Measurements from ENCODE around the gene SPEM3.

SPEM3 gene

GRCh38 chr17:7409716-7410115, 18.9 kb upstream of the SPEM3 start:
- no peaks in the 10 kb centered on the region for H3K27me3 ChIP-seq (replicated peaks; ENCODE audit: control insufficient read depth, insufficient read depth, low read length, poor library complexity, severe bottlenecking)

GRCh38 chr17:7410634-7411426, 17.8 kb upstream of the SPEM3 start:
- no peak overlapping the region for H3K4me3 ChIP-seq (ENCODE audit: insufficient read depth, low read depth, low read length, poor library complexity, severe bottlenecking)
- H3K4me1 ChIP-seq (ENCODE audit: control insufficient read depth, insufficient read depth, low read length, poor library complexity, severe bottlenecking), result no peaks in the 10 kb centered on the region
- no peaks in the 10 kb centered on the region for H3K27me3 ChIP-seq (replicated peaks; ENCODE audit: control insufficient read depth, insufficient read depth, low read length, poor library complexity, severe bottlenecking)
- no peak overlapping the region for H3K27ac ChIP-seq (ENCODE audit: insufficient read depth, low read length, poor library complexity, severe bottlenecking)
- DNase-seq, result no peak
- H3K9me3 ChIP-seq (ENCODE audit: control insufficient read depth, low read length), result no peaks in the 10 kb centered on the region
- no peaks in the 10 kb centered on the region for H3K36me3 ChIP-seq (ENCODE audit: control insufficient read depth, insufficient read depth, low read length)

More at GRCh38 chr17:7409716-7410115, 18.9 kb upstream of the SPEM3 start:
- Histone ChIP-seq H3K9me3 (ENCODE audit: control insufficient read depth, low read length) (no peaks in the 10 kb centered on the region), H3K4me3 (ENCODE audit: insufficient read depth, low read depth, low read length, poor library complexity, severe bottlenecking) (no peak overlapping the region), H3K36me3 (ENCODE audit: control insufficient read depth, insufficient read depth, low read length) (no peaks in the 10 kb centered on the region), H3K27ac (ENCODE audit: insufficient read depth, low read length, poor library complexity, severe bottlenecking) (no peak overlapping the region), H3K4me1 (ENCODE audit: control insufficient read depth, insufficient read depth, low read length, poor library complexity, severe bottlenecking) (peaks cover 11% of the 10 kb centered on the region)
- no peak for DNase-seq

GRCh38 chr17:7411427-7411750, 17.3 kb upstream of the SPEM3 start:
- DNase-seq, result no peak

GRCh38 chr17:7413346-7413985, 15.2 kb upstream of the SPEM3 start:
- no peaks in the 10 kb centered on the region for H3K36me3 ChIP-seq (ENCODE audit: control insufficient read depth, insufficient read depth, low read length)
- no peaks in the 10 kb centered on the region for H3K9me3 ChIP-seq (ENCODE audit: control insufficient read depth, low read length)
- H3K4me1 ChIP-seq (ENCODE audit: control insufficient read depth, insufficient read depth, low read length, poor library complexity, severe bottlenecking), result no peaks in the 10 kb centered on the region
- H3K27me3 ChIP-seq (replicated peaks; ENCODE audit: control insufficient read depth, insufficient read depth, low read length, poor library complexity, severe bottlenecking), result no peaks in the 10 kb centered on the region
- no peak for DNase-seq
- H3K4me3 ChIP-seq (ENCODE audit: insufficient read depth, low read depth, low read length, poor library complexity, severe bottlenecking), result no peak overlapping the region
- no peak overlapping the region for H3K27ac ChIP-seq (ENCODE audit: insufficient read depth, low read length, poor library complexity, severe bottlenecking)

More at GRCh38 chr17:7411427-7411750, 17.3 kb upstream of the SPEM3 start:
- no peaks in the 10 kb centered on the region for H3K4me1 ChIP-seq (ENCODE audit: control insufficient read depth, insufficient read depth, low read length, poor library complexity, severe bottlenecking)
- no peak overlapping the region for H3K4me3 ChIP-seq (ENCODE audit: insufficient read depth, low read depth, low read length, poor library complexity, severe bottlenecking)
- no peaks in the 10 kb centered on the region for H3K9me3 ChIP-seq (ENCODE audit: control insufficient read depth, low read length)
- H3K27me3 ChIP-seq (replicated peaks; ENCODE audit: control insufficient read depth, insufficient read depth, low read length, poor library complexity, severe bottlenecking), result no peaks in the 10 kb centered on the region
- no peaks in the 10 kb centered on the region for H3K36me3 ChIP-seq (ENCODE audit: control insufficient read depth, insufficient read depth, low read length)
- no peak overlapping the region for H3K27ac ChIP-seq (ENCODE audit: insufficient read depth, low read length, poor library complexity, severe bottlenecking)

DNA sequence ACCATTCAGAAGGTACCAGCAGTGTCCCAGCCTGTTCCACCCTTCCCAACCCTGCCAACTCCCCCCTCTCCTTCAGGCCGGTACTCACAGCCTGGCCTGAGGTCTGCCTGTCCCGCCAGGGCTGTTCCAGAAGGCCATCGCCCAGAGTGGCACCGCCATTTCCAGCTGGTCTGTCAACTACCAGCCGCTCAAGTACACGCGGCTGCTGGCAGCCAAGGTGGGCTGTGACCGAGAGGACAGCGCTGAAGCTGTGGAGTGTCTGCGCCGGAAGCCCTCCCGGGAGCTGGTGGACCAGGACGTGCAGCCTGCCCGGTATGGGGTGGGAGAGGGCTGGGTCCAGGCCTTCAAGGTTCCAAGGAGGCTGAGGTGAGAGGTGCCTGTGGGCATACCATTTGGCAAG, 13.8 kb upstream of the SPEM3 start:
- Histone ChIP-seq H3K27ac (ENCODE audit: insufficient read depth, low read length, poor library complexity, severe bottlenecking) (no peak overlapping the region), H3K4me1 (ENCODE audit: control insufficient read depth, insufficient read depth, low read length, poor library complexity, severe bottlenecking) (no peaks in the 10 kb centered on the region), H3K4me3 (ENCODE audit: insufficient read depth, low read depth, low read length, poor library complexity, severe bottlenecking) (no peak overlapping the region), H3K36me3 (ENCODE audit: control insufficient read depth, insufficient read depth, low read length) (no peaks in the 10 kb centered on the region), H3K9me3 (ENCODE audit: control insufficient read depth, low read length) (no peaks in the 10 kb centered on the region), H3K27me3 (replicated peaks; ENCODE audit: control insufficient read depth, insufficient read depth, low read length, poor library complexity, severe bottlenecking) (no peaks in the 10 kb centered on the region)
- DNase-seq, result no peak

- no peaks in the 10 kb centered on the region for H3K9me3 ChIP-seq (ENCODE audit: control insufficient read depth, low read length)
- H3K27ac ChIP-seq (ENCODE audit: insufficient read depth, low read length, poor library complexity, severe bottlenecking), result no peak overlapping the region
- no peak overlapping the region for H3K4me3 ChIP-seq (ENCODE audit: insufficient read depth, low read depth, low read length, poor library complexity, severe bottlenecking)
- H3K27me3 ChIP-seq (replicated peaks; ENCODE audit: control insufficient read depth, insufficient read depth, low read length, poor library complexity, severe bottlenecking), result no peaks in the 10 kb centered on the region
- no peaks in the 10 kb centered on the region for H3K36me3 ChIP-seq (ENCODE audit: control insufficient read depth, insufficient read depth, low read length)
- no peaks in the 10 kb centered on the region for H3K4me1 ChIP-seq (ENCODE audit: control insufficient read depth, insufficient read depth, low read length, poor library complexity, severe bottlenecking)
- no peak for DNase-seq
These were observed 12.9 kb upstream of the SPEM3 start for GRCh38 chr17:7415784-7416183.

- no peaks in the 10 kb centered on the region for H3K4me1 ChIP-seq (ENCODE audit: control insufficient read depth, insufficient read depth, low read length, poor library complexity, severe bottlenecking)
- H3K27ac ChIP-seq (ENCODE audit: insufficient read depth, low read length, poor library complexity, severe bottlenecking), result no peak overlapping the region
These were observed 12.3 kb upstream of the SPEM3 start for GRCh38 chr17:7416323-7416722.

DNA sequence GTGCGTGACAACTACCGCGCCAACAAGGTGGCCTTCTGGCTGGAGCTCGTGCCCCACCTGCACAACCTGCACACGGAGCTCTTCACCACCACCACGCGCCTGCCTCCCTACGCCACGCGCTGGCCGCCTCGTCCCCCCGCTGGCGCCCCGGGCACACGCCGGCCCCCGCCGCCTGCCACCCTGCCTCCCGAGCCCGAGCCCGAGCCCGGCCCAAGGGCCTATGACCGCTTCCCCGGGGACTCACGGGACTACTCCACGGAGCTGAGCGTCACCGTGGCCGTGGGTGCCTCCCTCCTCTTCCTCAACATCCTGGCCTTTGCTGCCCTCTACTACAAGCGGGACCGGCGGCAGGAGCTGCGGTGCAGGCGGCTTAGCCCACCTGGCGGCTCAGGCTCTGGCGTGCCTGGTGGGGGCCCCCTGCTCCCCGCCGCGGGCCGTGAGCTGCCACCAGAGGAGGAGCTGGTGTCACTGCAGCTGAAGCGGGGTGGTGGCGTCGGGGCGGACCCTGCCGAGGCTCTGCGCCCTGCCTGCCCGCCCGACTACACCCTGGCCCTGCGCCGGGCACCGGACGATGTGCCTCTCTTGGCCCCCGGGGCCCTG, 11.5 kb upstream of the SPEM3 start:
- Histone ChIP-seq H3K4me3 (ENCODE audit: insufficient read depth, low read depth, low read length, poor library complexity, severe bottlenecking) (no peak overlapping the region), H3K9me3 (ENCODE audit: control insufficient read depth, low read length) (no peaks in the 10 kb centered on the region)

More at GRCh38 chr17:7416323-7416722, 12.3 kb upstream of the SPEM3 start:
- Histone ChIP-seq H3K27me3 (replicated peaks; ENCODE audit: control insufficient read depth, insufficient read depth, low read length, poor library complexity, severe bottlenecking) (no peaks in the 10 kb centered on the region), H3K4me3 (ENCODE audit: insufficient read depth, low read depth, low read length, poor library complexity, severe bottlenecking) (no peak overlapping the region), H3K9me3 (ENCODE audit: control insufficient read depth, low read length) (no peaks in the 10 kb centered on the region), H3K36me3 (ENCODE audit: control insufficient read depth, insufficient read depth, low read length) (no peaks in the 10 kb centered on the region)
- DNase-seq, result no peak

GRCh38 chr17:7418472-7419152, 10.0 kb upstream of the SPEM3 start:
- H3K36me3 ChIP-seq (ENCODE audit: control insufficient read depth, insufficient read depth, low read length), result no peaks in the 10 kb centered on the region
- no peaks in the 10 kb centered on the region for H3K9me3 ChIP-seq (ENCODE audit: control insufficient read depth, low read length)
- H3K27me3 ChIP-seq (replicated peaks; ENCODE audit: control insufficient read depth, insufficient read depth, low read length, poor library complexity, severe bottlenecking), result no peaks in the 10 kb centered on the region
- H3K4me1 ChIP-seq (ENCODE audit: control insufficient read depth, insufficient read depth, low read length, poor library complexity, severe bottlenecking), result no peaks in the 10 kb centered on the region
- no peak overlapping the region for H3K27ac ChIP-seq (ENCODE audit: insufficient read depth, low read length, poor library complexity, severe bottlenecking)
- H3K4me3 ChIP-seq (ENCODE audit: insufficient read depth, low read depth, low read length, poor library complexity, severe bottlenecking), result no peak overlapping the region
- no peak for DNase-seq

More for the DNA sequence above, 11.5 kb upstream of the SPEM3 start:
- no peak for DNase-seq
- Histone ChIP-seq H3K27me3 (replicated peaks; ENCODE audit: control insufficient read depth, insufficient read depth, low read length, poor library complexity, severe bottlenecking) (no peaks in the 10 kb centered on the region), H3K36me3 (ENCODE audit: control insufficient read depth, insufficient read depth, low read length) (no peaks in the 10 kb centered on the region), H3K27ac (ENCODE audit: insufficient read depth, low read length, poor library complexity, severe bottlenecking) (no peak overlapping the region), H3K4me1 (ENCODE audit: control insufficient read depth, insufficient read depth, low read length, poor library complexity, severe bottlenecking) (no peaks in the 10 kb centered on the region)

Measured in effector memory CD4-positive, alpha-beta T cell (primary cell).